SIG-M5 (cell line): ENCODE results near the gene MSX1.
"Not testable (repeated sequence)": the region's sequence is repeated elsewhere in the genome, so short reads cannot be mapped to it uniquely, and the experiment has no call there.

Experiments used
- DNase-seq: peaks from one replicate; lab custom pipeline; 2025; lab: John Stamatoyannopoulos, UW

MSX1 gene

GRCh38 chr4:4859325-4859798, at the start of gene MSX1:
Gene MSX1 (plus strand): TSS chr4:4859665. CDS start chr4:4859900, 235 bp downstream.
- no peak for DNase-seq

GRCh38 chr4:4810092-4810774, 49.2 kb upstream of the MSX1 start:
- no peak for DNase-seq

GRCh38 chr4:4810778-4811177, 48.7 kb upstream of the MSX1 start:
- DNase-seq, result no peak

GRCh38 chr4:4812145-4812794, 47.2 kb upstream of the MSX1 start:
- no peak for DNase-seq

- DNase-seq, result no peak
Measured at GRCh38 chr4:4818415-4819212, 40.9 kb upstream of the MSX1 start.

GRCh38 chr4:4819213-4819606, 40.3 kb upstream of the MSX1 start:
- DNase-seq, result no peak

- no peak for DNase-seq
Measured at GRCh38 chr4:4820261-4820660, 39.2 kb upstream of the MSX1 start.

- DNase-seq, result no peak
Measured at GRCh38 chr4:4820739-4821138, 38.7 kb upstream of the MSX1 start.

GRCh38 chr4:4821577-4821976, 37.9 kb upstream of the MSX1 start:
- DNase-seq, result no peak

- not testable (repeated sequence) for DNase-seq
Measured at GRCh38 chr4:4822286-4822685, 37.2 kb upstream of the MSX1 start.

- no peak for DNase-seq
Measured at GRCh38 chr4:4823621-4824162, 35.8 kb upstream of the MSX1 start.

- DNase-seq, result no peak
Measured at GRCh38 chr4:4824232-4824631, 35.2 kb upstream of the MSX1 start.

GRCh38 chr4:4825431-4825830, 34.0 kb upstream of the MSX1 start:
- no peak for DNase-seq

GRCh38 chr4:4829837-4830236, 29.6 kb upstream of the MSX1 start:
- no peak for DNase-seq

- no peak for DNase-seq
Measured at GRCh38 chr4:4831266-4831665, 28.2 kb upstream of the MSX1 start.

GRCh38 chr4:4831825-4832224, 27.6 kb upstream of the MSX1 start:
- DNase-seq, result no peak

- no peak for DNase-seq
Measured at GRCh38 chr4:4836044-4836443, 23.4 kb upstream of the MSX1 start.

- no peak for DNase-seq
Measured at GRCh38 chr4:4837316-4837715, 22.1 kb upstream of the MSX1 start.

- no peak for DNase-seq
Measured at GRCh38 chr4:4838051-4838935, 21.2 kb upstream of the MSX1 start.

- no peak for DNase-seq
Measured at GRCh38 chr4:4838936-4839810, 20.3 kb upstream of the MSX1 start.

GRCh38 chr4:4840351-4840750, 19.1 kb upstream of the MSX1 start:
- no peak for DNase-seq
